ENCODE results near the gene PLSCR1. TPM values are rescaled to one million over a fixed set of nuclear protein-coding genes. Genes with fewer than 3 reads are reported as not detected.

The PLSCR1 gene
- polyA plus RNA-seq, 3 donors from 2014 or later, result 52.8 to 67.8 (median 60.7) TPM

DNA sequence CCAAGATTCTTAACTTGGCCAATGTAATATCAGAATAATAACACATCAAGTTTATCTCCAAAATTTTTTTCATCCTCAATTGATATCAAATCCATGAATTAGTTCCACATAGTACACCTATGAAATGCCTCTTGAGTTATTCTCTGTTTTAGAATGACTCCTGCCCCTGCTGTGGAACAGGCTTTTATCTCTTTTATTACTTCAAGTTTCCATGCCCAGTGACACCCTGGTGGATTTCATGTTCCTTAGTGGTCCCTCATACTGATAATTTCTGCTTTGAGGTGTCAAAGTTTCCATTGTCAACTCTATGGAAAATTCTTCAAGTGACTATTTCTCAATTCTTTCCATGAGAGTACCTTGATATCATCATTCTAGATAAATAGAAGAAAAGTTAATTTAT is 24.6 kb downstream of the PLSCR1 start:
- H3K36me3 Mint-ChIP-seq, result peaks cover 25 to 46% (median 28%) of the 10 kb centered on the region in 3 donors
- no peak overlapping the region for H3K27ac Mint-ChIP-seq
- H3K4me3 Mint-ChIP-seq, result no peak overlapping the region

DNA sequence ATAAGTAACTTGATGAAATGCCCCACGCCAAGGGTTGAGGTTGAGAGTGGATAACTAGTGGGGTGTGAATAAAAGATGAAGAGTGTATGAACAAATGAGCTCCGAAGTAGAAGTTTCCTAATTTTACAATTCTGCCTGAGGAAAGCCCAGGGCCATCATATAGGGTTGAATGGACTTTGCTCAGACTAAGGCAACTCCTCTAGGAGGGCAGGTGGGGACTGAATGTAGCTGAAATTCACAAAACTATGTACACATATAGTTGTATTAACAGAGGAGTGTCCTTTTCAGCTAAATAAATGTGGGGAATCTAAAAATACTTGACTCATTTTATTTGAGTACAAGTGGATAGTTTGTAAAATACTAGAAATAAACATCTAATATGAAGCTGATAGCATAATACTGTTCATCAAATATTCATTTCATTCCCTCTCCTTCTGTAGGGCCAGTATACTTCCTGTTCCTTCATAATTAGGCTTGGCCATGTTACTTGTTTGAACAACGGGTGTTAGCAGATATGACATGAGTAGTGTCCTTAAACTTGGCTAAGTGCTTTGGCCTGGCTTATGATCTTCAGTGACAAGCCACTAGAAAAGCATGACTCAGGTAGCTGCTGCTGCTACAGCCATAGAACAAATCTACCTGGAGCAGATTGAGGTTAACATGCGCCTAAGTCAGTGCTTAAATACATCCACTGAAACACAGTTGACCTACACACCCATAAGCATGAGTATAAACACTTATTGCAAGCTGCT is 26.5 kb downstream of the PLSCR1 start:
- no peaks in the 10 kb centered on the region for H3K9me3 Mint-ChIP-seq
- no peak overlapping the region for H3K4me3 Mint-ChIP-seq
- peak overlapping the region in 2 of 6 donors; percentile 5 to 21 for H3K27ac Mint-ChIP-seq

More for the DNA sequence above, 24.6 kb downstream of the PLSCR1 start:
- Mint-ChIP-seq H3K27me3 (ENCODE audit: low read depth in 3 of 3) (peaks cover 0 to 2% (median 0%) of the 10 kb centered on the region in 3 donors), H3K4me1 (peaks cover 0 to 10% of the 10 kb centered on the region in 2 donors), H3K9me3 (no peaks in the 10 kb centered on the region)
- no peak for DNase-seq

DNA sequence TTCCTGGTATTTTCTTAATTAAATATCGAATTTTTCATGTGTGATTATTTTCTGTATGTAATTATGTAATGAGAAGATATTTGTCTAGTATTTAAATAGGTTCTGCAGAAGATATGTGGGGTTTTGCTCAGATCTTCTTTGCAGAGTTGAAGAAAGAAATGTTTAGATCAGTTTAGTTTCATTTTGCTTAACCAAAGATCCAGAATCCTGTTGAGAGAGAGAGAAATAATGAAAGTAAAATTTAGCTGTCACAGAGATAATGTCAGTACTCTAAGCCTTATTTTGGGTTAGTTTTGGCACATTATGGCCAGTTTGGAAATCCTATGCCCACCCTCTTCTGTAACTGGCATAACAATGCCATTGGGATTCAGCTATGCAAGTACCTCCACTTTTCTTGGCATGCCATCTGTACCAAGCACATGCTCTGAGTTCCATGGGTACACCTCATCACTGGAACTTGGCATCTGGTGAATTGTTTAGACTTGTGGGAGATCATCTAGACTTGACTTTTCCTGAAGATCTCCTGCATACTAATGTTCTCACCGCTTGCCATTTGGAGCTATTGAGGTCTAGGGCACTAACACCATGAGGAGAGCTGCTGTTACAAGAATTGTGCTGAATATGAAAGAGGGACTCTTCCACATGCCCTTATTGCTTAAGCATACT is 30.9 kb downstream of the PLSCR1 start:
- no peak for DNase-seq
- Mint-ChIP-seq H3K4me3 (no peak overlapping the region), H3K27me3 (ENCODE audit: low read depth in 3 of 3) (peaks cover 0 to 3% (median 0%) of the 10 kb centered on the region in 3 donors), H3K36me3 (peaks cover 14 to 43% (median 36%) of the 10 kb centered on the region in 3 donors), H3K4me1 (peaks cover 11 to 18% of the 10 kb centered on the region in 2 donors), H3K27ac (peak overlapping the region in 5 of 6 donors; percentile 14 to 85 (median 69)), H3K9me3 (no peaks in the 10 kb centered on the region)

More for the DNA sequence above, 26.5 kb downstream of the PLSCR1 start:
- peaks cover 32 to 46% (median 38%) of the 10 kb centered on the region in 3 donors for H3K36me3 Mint-ChIP-seq
- peaks cover 11 to 26% of the 10 kb centered on the region in 2 donors for H3K4me1 Mint-ChIP-seq
- DNase-seq, result no peak
- H3K27me3 Mint-ChIP-seq (ENCODE audit: low read depth in 3 of 3), result peaks cover 0 to 3% (median 2%) of the 10 kb centered on the region in 3 donors

GRCh38 chr3:146511402-146512134 is 32.8 kb downstream of the PLSCR1 start:
- Mint-ChIP-seq H3K27ac (peak overlapping the region in 2 of 6 donors; percentile 27 to 63), H3K9me3 (no peaks in the 10 kb centered on the region), H3K4me1 (peaks cover 11 to 18% of the 10 kb centered on the region in 2 donors), H3K4me3 (no peak overlapping the region), H3K36me3 (peaks cover 12 to 42% (median 38%) of the 10 kb centered on the region in 3 donors), H3K27me3 (ENCODE audit: low read depth in 3 of 3) (peaks cover 0 to 3% (median 0%) of the 10 kb centered on the region in 3 donors)
- no peak for DNase-seq

- Mint-ChIP-seq H3K27me3 (ENCODE audit: low read depth in 3 of 3) (peaks cover 0 to 1% (median 0%) of the 10 kb centered on the region in 3 donors), H3K9me3 (no peaks in the 10 kb centered on the region), H3K4me1 (no peaks in the 10 kb centered on the region), H3K4me3 (no peak overlapping the region), H3K36me3 (peaks cover 6 to 37% (median 25%) of the 10 kb centered on the region in 3 donors), H3K27ac (no peak overlapping the region)
- no peak for DNase-seq
Measured at GRCh38 chr3:146507331-146508120, 36.9 kb downstream of the PLSCR1 start.

DNA sequence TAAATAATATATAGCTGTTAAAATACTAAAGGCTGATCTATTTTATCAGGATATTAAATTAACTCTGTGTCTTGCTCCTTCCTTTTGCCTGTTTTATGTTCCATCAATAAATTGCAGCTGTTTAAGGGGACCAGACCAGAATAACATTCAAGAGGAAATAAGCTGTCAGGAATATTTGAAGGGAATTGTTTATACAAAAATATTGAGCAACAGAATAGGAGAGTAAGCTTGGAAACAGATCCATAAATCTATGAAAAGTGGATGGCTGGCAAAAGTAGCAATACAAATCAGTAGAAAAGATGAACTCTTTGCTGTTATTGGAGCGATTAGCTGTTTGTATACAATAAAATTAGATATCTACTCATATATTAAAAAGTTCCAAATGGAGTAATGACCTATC is 38.9 kb downstream of the PLSCR1 start:
- Mint-ChIP-seq H3K9me3 (no peaks in the 10 kb centered on the region), H3K27me3 (ENCODE audit: low read depth in 3 of 3) (peaks cover 0 to 1% (median 0%) of the 10 kb centered on the region in 3 donors), H3K4me1 (no peaks in the 10 kb centered on the region), H3K27ac (no peak overlapping the region), H3K4me3 (no peak overlapping the region), H3K36me3 (peaks cover 4 to 26% (median 18%) of the 10 kb centered on the region in 3 donors)
- no peak for DNase-seq

DNA sequence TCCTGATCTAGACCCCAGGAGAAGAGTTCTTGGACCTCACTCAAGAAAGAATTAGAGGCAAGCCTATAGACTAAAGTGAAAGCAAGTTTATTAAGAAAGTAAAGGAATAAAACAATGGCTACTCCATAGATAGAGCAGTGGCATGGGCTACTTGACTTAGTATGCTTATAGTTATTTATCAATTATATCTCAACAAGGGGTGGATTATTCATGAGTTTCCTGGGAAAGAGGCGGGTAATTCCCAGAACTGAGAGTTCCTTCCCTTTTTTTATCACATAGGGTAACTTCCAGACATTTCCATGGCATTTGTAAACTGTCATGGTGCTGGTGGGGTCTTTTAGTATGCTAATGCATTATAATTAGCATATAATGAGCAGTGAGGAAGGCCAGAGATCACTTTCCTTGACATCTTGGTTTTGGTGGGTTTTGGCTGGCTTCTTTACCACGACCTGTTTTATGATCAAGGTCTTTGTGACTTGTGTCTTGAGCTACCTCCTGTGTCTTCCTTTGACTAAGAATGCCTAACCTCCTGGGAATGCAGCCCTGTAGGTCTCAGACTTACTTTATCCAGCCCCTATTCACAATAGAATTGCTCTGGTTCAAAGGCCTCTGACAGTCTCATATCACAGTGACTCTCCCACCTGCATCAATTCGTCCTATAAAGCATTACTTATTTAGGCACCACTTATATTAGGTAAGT is 39.8 kb downstream of the PLSCR1 start:
- Mint-ChIP-seq H3K27ac (no peak overlapping the region), H3K4me1 (no peaks in the 10 kb centered on the region), H3K27me3 (ENCODE audit: low read depth in 3 of 3) (peaks cover 0 to 1% (median 0%) of the 10 kb centered on the region in 3 donors), H3K36me3 (peaks cover 0 to 22% (median 18%) of the 10 kb centered on the region in 3 donors), H3K4me3 (no peak overlapping the region), H3K9me3 (no peaks in the 10 kb centered on the region)
- no peak for DNase-seq

- Mint-ChIP-seq H3K9me3 (no peaks in the 10 kb centered on the region), H3K27ac (no peak overlapping the region), H3K27me3 (ENCODE audit: low read depth in 3 of 3) (peaks cover 0 to 1% (median 0%) of the 10 kb centered on the region in 3 donors), H3K4me3 (no peak overlapping the region), H3K4me1 (peaks cover 2 to 4% of the 10 kb centered on the region in 2 donors), H3K36me3 (peaks cover 0 to 18% (median 17%) of the 10 kb centered on the region in 3 donors)
- no peak for DNase-seq
Measured at GRCh38 chr3:146503461-146504202, 40.8 kb downstream of the PLSCR1 start.

GRCh38 chr3:146502887-146503460 is 41.4 kb downstream of the PLSCR1 start:
- DNase-seq, result no peak
- H3K27ac Mint-ChIP-seq, result no peak overlapping the region
- H3K4me3 Mint-ChIP-seq, result no peak overlapping the region
- no peaks in the 10 kb centered on the region for H3K9me3 Mint-ChIP-seq
- H3K36me3 Mint-ChIP-seq, result peaks cover 0 to 13% (median 12%) of the 10 kb centered on the region in 3 donors
- H3K27me3 Mint-ChIP-seq (ENCODE audit: low read depth in 3 of 3), result peaks cover 1 to 4% (median 2%) of the 10 kb centered on the region in 3 donors
- peaks cover 9 to 10% of the 10 kb centered on the region in 2 donors for H3K4me1 Mint-ChIP-seq

DNA sequence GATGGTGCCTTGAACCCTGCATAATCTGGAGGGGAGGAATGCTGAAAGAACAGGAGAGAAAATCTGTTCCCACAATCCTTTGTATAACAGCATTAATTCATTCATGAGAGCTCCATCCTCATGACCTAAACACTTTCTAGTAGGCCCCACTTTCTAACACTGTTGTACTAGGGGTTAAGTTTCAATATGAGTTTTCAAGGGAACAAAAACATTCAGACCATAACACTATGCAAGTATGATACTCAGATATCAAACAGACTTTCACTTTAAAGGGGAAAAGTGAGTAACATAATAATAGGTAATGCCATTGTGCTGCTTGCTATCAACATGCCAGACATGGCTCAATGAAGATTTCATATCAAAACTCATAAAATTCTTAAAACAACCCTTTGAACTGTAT is 42.7 kb downstream of the PLSCR1 start:
- no peak for DNase-seq
- Mint-ChIP-seq H3K36me3 (peaks cover 0 to 13% (median 12%) of the 10 kb centered on the region in 3 donors), H3K9me3 (no peaks in the 10 kb centered on the region), H3K4me3 (no peak overlapping the region), H3K27me3 (ENCODE audit: low read depth in 3 of 3) (peaks cover 1 to 5% (median 5%) of the 10 kb centered on the region in 3 donors), H3K27ac (no peak overlapping the region), H3K4me1 (peaks cover 15 to 16% of the 10 kb centered on the region in 2 donors)

- no peak for DNase-seq
- H3K4me3 Mint-ChIP-seq, result no peak overlapping the region
- peaks cover 1 to 5% (median 5%) of the 10 kb centered on the region in 3 donors for H3K27me3 Mint-ChIP-seq (ENCODE audit: low read depth in 3 of 3)
- no peaks in the 10 kb centered on the region for H3K9me3 Mint-ChIP-seq
- H3K27ac Mint-ChIP-seq, result no peak overlapping the region
- H3K4me1 Mint-ChIP-seq, result peaks cover 22 to 24% of the 10 kb centered on the region in 2 donors
- peaks cover 0 to 12% (median 10%) of the 10 kb centered on the region in 3 donors for H3K36me3 Mint-ChIP-seq
Measured at GRCh38 chr3:146499701-146500100, 44.7 kb downstream of the PLSCR1 start.
